ENCODE data around the gene DTNBP1. TPM values are rescaled to one million over a fixed set of nuclear protein-coding genes. Genes with fewer than 3 reads are reported as not detected.

DTNBP1 gene
- total and polyA plus RNA-seq, 2 of the 13 experiments (the other 11 are each of a cell fraction or from before 2014, with no cell fraction given), result 6.6 to 19.1 TPM

DNA sequence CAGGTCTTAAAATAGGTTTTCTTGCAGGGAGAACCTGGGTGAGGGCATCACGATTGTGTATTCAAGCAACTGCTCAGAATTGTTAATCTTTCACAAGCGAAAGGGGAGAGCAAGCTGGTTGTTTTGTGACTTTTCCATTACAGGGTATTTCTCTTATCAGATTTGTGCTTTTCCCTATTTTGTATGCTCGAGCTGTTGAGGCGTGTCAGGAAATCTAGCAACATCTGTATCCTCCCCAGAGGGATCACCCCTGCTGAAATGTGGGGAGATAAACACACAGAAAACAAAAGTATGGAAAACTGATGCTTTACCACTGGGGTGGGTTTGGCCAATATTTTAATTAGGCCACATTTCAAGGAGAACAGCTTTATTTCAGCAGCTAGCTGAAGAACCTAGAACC, 187.0 kb downstream of the DTNBP1 start:
- no peak overlapping the region for H3K9ac ChIP-seq (ENCODE audit: insufficient read depth, low read depth, low read length)
- CTCF ChIA-PET (ENCODE audit: low intra/inter-chr PET ratio, low total read pairs), result no interaction called here
- no TSS peak for BruUV-seq (replicated peaks)

DNA sequence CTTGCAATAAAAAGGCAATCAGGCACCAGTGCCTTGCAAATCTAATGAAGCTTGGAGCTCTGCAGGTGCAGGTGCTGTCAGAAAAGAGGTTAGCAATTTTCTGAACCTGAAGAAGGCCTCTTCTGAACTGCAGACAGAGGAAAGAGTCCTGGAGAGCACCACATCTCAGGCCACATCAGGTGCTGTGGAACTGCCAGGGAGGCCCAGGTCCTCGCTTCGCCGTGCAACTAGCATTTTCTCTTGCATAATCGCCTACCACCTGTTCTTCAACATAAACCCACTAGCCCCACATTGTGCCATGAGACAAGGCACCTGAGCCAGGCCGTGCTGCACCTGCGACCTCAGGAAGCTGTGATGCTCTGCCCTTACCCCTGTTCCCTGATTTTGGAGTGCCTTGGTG, 187.6 kb downstream of the DTNBP1 start:
- Histone ChIP-seq H3K4me3 (replicated peaks in 1 of 3; ENCODE audit: insufficient read depth in 1 of 3, low read depth in 2 of 3, low read length in 3 of 3) (no peak overlapping the region), H3K9me3 (ENCODE audit: low read length) (no peaks in the 10 kb centered on the region), H4K20me1 (ENCODE audit: insufficient read depth, low read length) (no peaks in the 10 kb centered on the region), H2AFZ (ENCODE audit: low read length) (no peak overlapping the region), H3K36me3 (replicated peaks in 1 of 2; ENCODE audit: control insufficient read depth in 1 of 2, insufficient read depth in 2 of 2, low read length in 2 of 2) (peaks cover 8 to 36% of the 10 kb centered on the region in 2 experiments), H3K27me3 (ENCODE audit: control insufficient read depth in 1 of 2, insufficient read depth in 2 of 2, low read length in 2 of 2) (no peaks in the 10 kb centered on the region), H3K27ac (ENCODE audit: extremely low read length, insufficient read depth, low read length) (no peak overlapping the region), H3K79me2 (ENCODE audit: insufficient read depth, low read length) (no peaks in the 10 kb centered on the region), H3K4me1 (ENCODE audit: insufficient read depth, low read length) (no peaks in the 10 kb centered on the region), H3K9ac (ENCODE audit: insufficient read depth, low read depth, low read length) (no peak overlapping the region), H3K4me2 (ENCODE audit: low read depth, low read length) (no peak overlapping the region)
- in situ Hi-C loops (cut with HindIII; ENCODE audit: extremely low pct_ligation_motif_present, low pct_unique_long_range_greater_than_20kb) (loop anchor here (25.0 kb wide), 1 partner anchor 1263 kb away; no protein-coding TSS in a partner anchor), intact Hi-C loops (cut with micrococcal nuclease; ENCODE audit: unreplicated experiment) (no loop called here)
- DNase-seq (ENCODE audit: low spot score), result no peak
- no TSS peak for BruUV-seq (replicated peaks)
- ATAC-seq, result no peak
- WGBS (ENCODE audit: low lambda C conversion rate), result 82% methylated on average over 6 of the region's 6 CpGs
- POLR2A ChIA-PET, result no interaction called here
- FAIRE-seq, result no peak
- CTCF ChIA-PET (ENCODE audit: low intra/inter-chr PET ratio, low total read pairs), result no interaction called here
- TF ChIP-seq ARHGAP35 (CRISPR knock-in tag; IDR thresholded peaks at IDR 0.05; ENCODE audit: borderline replicate concordance) (no peak), RAD51 (IDR thresholded peaks at IDR 0.05; ENCODE audit: borderline replicate concordance) (no peak), GABPB1 (CRISPR knock-in tag; IDR thresholded peaks at IDR 0.05) (no peak), NFATC3 (CRISPR knock-in tag; IDR thresholded peaks at IDR 0.05) (no peak), NAIF1 (CRISPR knock-in tag; IDR thresholded peaks at IDR 0.05; ENCODE audit: borderline replicate concordance) (no peak)
- TF ChIP-seq, protein P1, sequence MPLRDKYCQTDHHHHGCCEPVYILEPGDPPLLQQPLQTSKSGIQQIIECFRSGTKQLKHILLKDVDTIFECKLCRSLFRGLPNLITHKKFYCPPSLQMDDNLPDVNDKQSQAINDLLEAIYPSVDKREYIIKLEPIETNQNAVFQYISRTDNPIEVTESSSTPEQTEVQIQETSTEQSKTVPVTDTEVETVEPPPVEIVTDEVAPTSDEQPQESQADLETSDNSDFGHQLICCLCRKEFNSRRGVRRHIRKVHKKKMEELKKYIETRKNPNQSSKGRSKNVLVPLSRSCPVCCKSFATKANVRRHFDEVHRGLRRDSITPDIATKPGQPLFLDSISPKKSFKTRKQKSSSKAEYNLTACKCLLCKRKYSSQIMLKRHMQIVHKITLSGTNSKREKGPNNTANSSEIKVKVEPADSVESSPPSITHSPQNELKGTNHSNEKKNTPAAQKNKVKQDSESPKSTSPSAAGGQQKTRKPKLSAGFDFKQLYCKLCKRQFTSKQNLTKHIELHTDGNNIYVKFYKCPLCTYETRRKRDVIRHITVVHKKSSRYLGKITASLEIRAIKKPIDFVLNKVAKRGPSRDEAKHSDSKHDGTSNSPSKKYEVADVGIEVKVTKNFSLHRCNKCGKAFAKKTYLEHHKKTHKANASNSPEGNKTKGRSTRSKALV (CRISPR knock-in tag; IDR thresholded peaks at IDR 0.05), result no peak
- TF ChIP-seq, protein P2, sequence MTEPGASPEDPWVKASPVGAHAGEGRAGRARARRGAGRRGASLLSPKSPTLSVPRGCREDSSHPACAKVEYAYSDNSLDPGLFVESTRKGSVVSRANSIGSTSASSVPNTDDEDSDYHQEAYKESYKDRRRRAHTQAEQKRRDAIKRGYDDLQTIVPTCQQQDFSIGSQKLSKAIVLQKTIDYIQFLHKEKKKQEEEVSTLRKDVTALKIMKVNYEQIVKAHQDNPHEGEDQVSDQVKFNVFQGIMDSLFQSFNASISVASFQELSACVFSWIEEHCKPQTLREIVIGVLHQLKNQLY (CRISPR knock-in tag; IDR thresholded peaks at IDR 0.05), result no peak
- TF ChIP-seq, protein P3, sequence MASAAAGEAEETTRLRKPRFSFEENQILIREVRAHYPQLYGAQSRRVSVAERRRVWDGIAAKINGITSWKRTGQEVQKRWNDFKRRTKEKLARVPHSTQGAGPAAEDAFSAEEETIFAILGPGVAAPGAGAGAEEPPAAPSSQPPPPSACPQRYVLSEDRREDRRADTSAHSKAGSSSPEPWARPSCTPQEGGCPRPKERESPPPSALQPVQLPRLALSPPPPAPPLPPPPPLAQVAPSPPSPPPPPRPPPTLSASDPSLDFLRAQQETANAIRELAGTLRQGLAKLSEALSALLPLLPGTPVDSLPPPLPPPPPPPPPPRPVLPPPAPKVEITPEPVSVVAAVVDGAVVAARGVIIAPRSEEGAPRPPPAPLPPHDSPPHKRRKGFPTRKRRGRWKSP (CRISPR knock-in tag; IDR thresholded peaks at IDR 0.05), result no peak

More for the DNA sequence above, 187.0 kb downstream of the DTNBP1 start:
- Histone ChIP-seq H3K27ac (ENCODE audit: extremely low read length, insufficient read depth, low read length) (no peak overlapping the region), H3K36me3 (replicated peaks in 1 of 2; ENCODE audit: control insufficient read depth in 1 of 2, insufficient read depth in 2 of 2, low read length in 2 of 2) (peaks cover 7 to 34% of the 10 kb centered on the region in 2 experiments), H2AFZ (ENCODE audit: low read length) (no peak overlapping the region), H3K4me3 (replicated peaks in 1 of 3; ENCODE audit: insufficient read depth in 1 of 3, low read depth in 2 of 3, low read length in 3 of 3) (no peak overlapping the region), H3K79me2 (ENCODE audit: insufficient read depth, low read length) (no peaks in the 10 kb centered on the region), H3K4me2 (ENCODE audit: low read depth, low read length) (no peak overlapping the region), H3K9me3 (ENCODE audit: low read length) (no peaks in the 10 kb centered on the region), H4K20me1 (ENCODE audit: insufficient read depth, low read length) (no peaks in the 10 kb centered on the region), H3K4me1 (ENCODE audit: insufficient read depth, low read length) (no peaks in the 10 kb centered on the region), H3K27me3 (ENCODE audit: control insufficient read depth in 1 of 2, insufficient read depth in 2 of 2, low read length in 2 of 2) (no peaks in the 10 kb centered on the region)
- 96% methylated on average over 4 of the region's 4 CpGs for WGBS (ENCODE audit: low lambda C conversion rate)
- ATAC-seq, result no peak
- TF ChIP-seq ZNF33B (CRISPR knock-in tag; IDR thresholded peaks at IDR 0.05), result no peak
- TF ChIP-seq, protein P4, sequence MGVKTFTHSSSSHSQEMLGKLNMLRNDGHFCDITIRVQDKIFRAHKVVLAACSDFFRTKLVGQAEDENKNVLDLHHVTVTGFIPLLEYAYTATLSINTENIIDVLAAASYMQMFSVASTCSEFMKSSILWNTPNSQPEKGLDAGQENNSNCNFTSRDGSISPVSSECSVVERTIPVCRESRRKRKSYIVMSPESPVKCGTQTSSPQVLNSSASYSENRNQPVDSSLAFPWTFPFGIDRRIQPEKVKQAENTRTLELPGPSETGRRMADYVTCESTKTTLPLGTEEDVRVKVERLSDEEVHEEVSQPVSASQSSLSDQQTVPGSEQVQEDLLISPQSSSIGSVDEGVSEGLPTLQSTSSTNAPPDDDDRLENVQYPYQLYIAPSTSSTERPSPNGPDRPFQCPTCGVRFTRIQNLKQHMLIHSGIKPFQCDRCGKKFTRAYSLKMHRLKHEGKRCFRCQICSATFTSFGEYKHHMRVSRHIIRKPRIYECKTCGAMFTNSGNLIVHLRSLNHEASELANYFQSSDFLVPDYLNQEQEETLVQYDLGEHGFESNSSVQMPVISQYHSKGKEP (CRISPR knock-in tag; IDR thresholded peaks at IDR 0.05), result no peak
- TF ChIP-seq NFE2 (CRISPR knock-in tag; IDR thresholded peaks at IDR 0.05), result no peak
- no peak for TF ChIP-seq ZNF224 (CRISPR knock-in tag; IDR thresholded peaks at IDR 0.05)
- TF ChIP-seq ZNF841 (CRISPR knock-in tag; IDR thresholded peaks at IDR 0.05; ENCODE audit: borderline replicate concordance), result no peak
- TF ChIP-seq ZNF747 (CRISPR knock-in tag; IDR thresholded peaks at IDR 0.05; ENCODE audit: borderline replicate concordance), result no peak
- in situ Hi-C loops (cut with HindIII; ENCODE audit: extremely low pct_ligation_motif_present, low pct_unique_long_range_greater_than_20kb) (loop anchor here (25.0 kb wide), 1 partner anchor 1264 kb away; no protein-coding TSS in a partner anchor), intact Hi-C loops (cut with micrococcal nuclease; ENCODE audit: unreplicated experiment) (no loop called here)
- no peak for FAIRE-seq
- POLR2A ChIA-PET, result no interaction called here
- DNase-seq (ENCODE audit: low spot score), result no peak

All from HepG2 (cell line).